ENCODE measurements around the gene ORMDL3.

- TF ChIP-seq CTCF (conservative IDR thresholded peaks at IDR 0.05 in 1 of 2, IDR thresholded peaks at IDR 0.05 in 1 of 2; ENCODE audit: low read depth in 1 of 2, low read length in 2 of 2): no peak
- TF ChIP-seq EZH2 (IDR thresholded peaks at IDR 0.05; ENCODE audit: low read length, missing control alignments): no peak
These were observed 22.5 kb downstream of the ORMDL3 start for GRCh38 chr17:39904990-39905288.
